ENCODE measurements around the gene NANP. TPM values are rescaled to one million over a fixed set of nuclear protein-coding genes. Genes with fewer than 3 reads are reported as not detected.
"Not testable (repeated sequence)": the region's sequence is repeated elsewhere in the genome, so short reads cannot be mapped to it uniquely, and the experiment has no call there.

The NANP gene
- total RNA-seq, 4 donors from 2014 or later = 2.1 to 5.4 (median 4.8) TPM

GRCh38 chr20:25600632-25601031 is 23.2 kb downstream of the NANP start:
- H3K4me1 ChIP-seq = no peaks in the 10 kb centered on the region
- H3K4me3 ChIP-seq = no peak overlapping the region
- intact Hi-C loops (cut with DNase I) = no loop called here
- no peak for DNase-seq
- H3K27me3 ChIP-seq = no peaks in the 10 kb centered on the region
- H3K9me3 ChIP-seq = no peaks in the 10 kb centered on the region
- WGBS, 2 donors = 72 to 97% methylated on average over 4 to 9 of the region's 10 CpGs
- H3K36me3 ChIP-seq = no peaks in the 10 kb centered on the region
- no peak overlapping the region for H3K27ac ChIP-seq
- no peak for TF ChIP-seq POLR2A (IDR thresholded peaks at IDR 0.05)
- TF ChIP-seq, protein P1, sequence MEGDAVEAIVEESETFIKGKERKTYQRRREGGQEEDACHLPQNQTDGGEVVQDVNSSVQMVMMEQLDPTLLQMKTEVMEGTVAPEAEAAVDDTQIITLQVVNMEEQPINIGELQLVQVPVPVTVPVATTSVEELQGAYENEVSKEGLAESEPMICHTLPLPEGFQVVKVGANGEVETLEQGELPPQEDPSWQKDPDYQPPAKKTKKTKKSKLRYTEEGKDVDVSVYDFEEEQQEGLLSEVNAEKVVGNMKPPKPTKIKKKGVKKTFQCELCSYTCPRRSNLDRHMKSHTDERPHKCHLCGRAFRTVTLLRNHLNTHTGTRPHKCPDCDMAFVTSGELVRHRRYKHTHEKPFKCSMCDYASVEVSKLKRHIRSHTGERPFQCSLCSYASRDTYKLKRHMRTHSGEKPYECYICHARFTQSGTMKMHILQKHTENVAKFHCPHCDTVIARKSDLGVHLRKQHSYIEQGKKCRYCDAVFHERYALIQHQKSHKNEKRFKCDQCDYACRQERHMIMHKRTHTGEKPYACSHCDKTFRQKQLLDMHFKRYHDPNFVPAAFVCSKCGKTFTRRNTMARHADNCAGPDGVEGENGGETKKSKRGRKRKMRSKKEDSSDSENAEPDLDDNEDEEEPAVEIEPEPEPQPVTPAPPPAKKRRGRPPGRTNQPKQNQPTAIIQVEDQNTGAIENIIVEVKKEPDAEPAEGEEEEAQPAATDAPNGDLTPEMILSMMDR (IDR thresholded peaks at IDR 0.05) = no peak

DNA sequence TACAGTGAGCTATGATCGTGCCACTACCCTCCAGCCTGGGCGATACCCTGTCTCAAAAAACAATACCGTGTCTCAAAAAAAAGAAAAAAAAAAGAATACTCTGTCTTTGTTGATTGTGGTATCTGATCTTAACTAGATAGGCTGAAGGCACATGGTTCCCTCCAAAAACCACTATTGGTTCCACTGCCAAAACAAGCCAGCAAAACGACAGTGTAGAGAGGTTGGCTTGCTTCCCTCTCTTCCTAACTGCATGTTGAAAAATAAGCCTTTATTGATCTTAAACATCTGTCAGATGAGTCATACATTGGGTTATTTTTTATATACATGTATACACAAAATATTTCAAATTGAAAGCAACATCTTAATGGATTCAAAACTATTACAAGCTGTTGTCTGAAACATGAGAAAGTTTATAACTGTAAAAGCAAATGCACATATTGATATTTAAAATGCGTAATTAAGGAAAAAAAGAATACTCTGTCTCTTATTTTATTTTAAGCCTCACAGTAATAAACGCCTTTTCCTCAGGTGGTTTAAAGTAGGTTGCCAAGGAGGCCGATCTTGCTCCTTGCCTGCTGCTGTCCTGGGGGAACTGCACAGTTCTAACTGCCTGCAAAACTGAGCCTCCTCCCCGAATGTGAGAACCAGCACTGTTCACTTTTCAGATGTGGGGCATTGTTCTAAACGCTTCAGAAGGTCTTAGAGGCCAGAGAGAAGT is 31.5 kb downstream of the NANP start:
- no peaks in the 10 kb centered on the region for H3K9me3 ChIP-seq
- no peaks in the 10 kb centered on the region for H3K4me1 ChIP-seq
- no peak for DNase-seq
- WGBS, 2 donors = 34 to 45% methylated on average over 9 of the region's 9 CpGs
- no peaks in the 10 kb centered on the region for H3K27me3 ChIP-seq
- no peak overlapping the region for H3K4me3 ChIP-seq
- no peak for TF ChIP-seq POLR2A (IDR thresholded peaks at IDR 0.05)
- TF ChIP-seq, protein P1 (IDR thresholded peaks at IDR 0.05) = no peak
- H3K27ac ChIP-seq = no peak overlapping the region
- intact Hi-C loops (cut with DNase I) = no loop called here
- no peaks in the 10 kb centered on the region for H3K36me3 ChIP-seq

- intact Hi-C loops (cut with DNase I); H3K9me3 ChIP-seq; H3K4me1 ChIP-seq; DNase-seq; H3K4me3 ChIP-seq; H3K36me3 ChIP-seq; H3K27ac ChIP-seq; H3K27me3 ChIP-seq: not testable (repeated sequence)
- 90 to 94% methylated on average over 4 of the region's 4 CpGs for WGBS, 2 donors
Observed at GRCh38 chr20:25590778-25591177, 33.0 kb downstream of the NANP start.

- DNase-seq = no peak
- H3K27ac ChIP-seq = no peak overlapping the region
- intact Hi-C loops (cut with DNase I) = no loop called here
- WGBS, 2 donors = 91 to 94% methylated on average over 6 to 7 of the region's 7 CpGs
- H3K4me1 ChIP-seq = peaks cover 0 to 20% (median 7%) of the 10 kb centered on the region in 3 donors
- no peaks in the 10 kb centered on the region for H3K36me3 ChIP-seq
- TF ChIP-seq, protein P1 (IDR thresholded peaks at IDR 0.05) = no peak
- no peak for TF ChIP-seq POLR2A (IDR thresholded peaks at IDR 0.05)
- H3K27me3 ChIP-seq = no peaks in the 10 kb centered on the region
- no peak overlapping the region for H3K4me3 ChIP-seq
- H3K9me3 ChIP-seq = no peaks in the 10 kb centered on the region
Observed at GRCh38 chr20:25588491-25588890, 35.3 kb downstream of the NANP start.

DNA sequence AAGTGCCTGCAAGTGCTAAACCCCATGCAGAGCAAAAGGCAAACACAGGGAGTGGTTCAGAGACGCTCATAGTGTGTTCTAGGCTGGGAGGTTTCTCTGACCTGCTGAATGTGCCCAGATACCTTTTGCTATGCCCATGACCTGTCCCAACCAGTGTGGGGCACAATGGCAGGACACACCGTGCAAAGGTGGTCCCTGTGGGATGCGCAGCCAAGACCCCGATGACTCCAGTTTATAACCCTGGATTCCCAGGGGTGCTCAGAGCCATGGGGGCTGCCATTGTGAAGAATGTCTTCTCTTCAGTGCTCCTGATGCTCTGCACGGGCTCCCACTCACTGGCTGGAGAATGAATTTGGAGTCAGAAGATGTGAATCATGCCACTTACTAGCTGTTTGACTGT is 36.3 kb downstream of the NANP start:
- DNase-seq = no peak

More for the DNA sequence above, 36.3 kb downstream of the NANP start:
- H3K4me1 ChIP-seq = peaks cover 0 to 20% (median 7%) of the 10 kb centered on the region in 3 donors
- H3K36me3 ChIP-seq = no peaks in the 10 kb centered on the region
- no peak overlapping the region for H3K27ac ChIP-seq
- H3K27me3 ChIP-seq = no peaks in the 10 kb centered on the region
- 65 to 69% methylated on average over 3 to 4 of the region's 5 CpGs for WGBS, 2 donors
- TF ChIP-seq, protein P1 (IDR thresholded peaks at IDR 0.05) = no peak
- no peak for TF ChIP-seq POLR2A (IDR thresholded peaks at IDR 0.05)
- intact Hi-C loops (cut with DNase I) = no loop called here
- H3K4me3 ChIP-seq = no peak overlapping the region
- H3K9me3 ChIP-seq = no peaks in the 10 kb centered on the region

Data from esophagus squamous epithelium (tissue), 5 donors.